RWPE2 (cell line): ENCODE measurements around the gene ZMYM2.
"Not testable (repeated sequence)": the region's sequence is repeated elsewhere in the genome, so short reads cannot be mapped to it uniquely, and the experiment has no call there.

Source experiments
- ATAC-seq: fragments of 200-7000 bp; cut with Tn5 transposase; 3 replicates; pipeline ENCODE4 v1.9.1; 2021; ENCODE audit warnings: low read depth
- DNase-seq: peaks from one replicate; pipeline ENCODE4 v3.0.0-alpha.2; 2020; ENCODE audit warnings: low spot score
- H3K27ac ChIP-seq: fragments of 450-650 bp; 2 replicates; pipeline ENCODE4 v1.5.1; 2017; ENCODE audit warnings: mild to moderate bottlenecking; ENCODE audit not compliant: poor library complexity, severe bottlenecking
- H3K27me3 ChIP-seq: fragments of 250-450 bp; sonication (Bioruptor Pico); 2 replicates; pipeline ENCODE4 v1.5.1; 2021; ENCODE audit warnings: mild to moderate bottlenecking, moderate library complexity; ENCODE audit not compliant: insufficient read depth, poor library complexity, severe bottlenecking
- H3K36me3 ChIP-seq: fragments of 250-450 bp; sonication (Bioruptor Pico); 2 replicates; pipeline ENCODE4 v1.5.1; 2020; ENCODE audit warnings: low read depth, mild to moderate bottlenecking, moderate library complexity
- H3K4me1 ChIP-seq: fragments of 250-450 bp; sonication (Bioruptor Pico); 2 replicates; pipeline ENCODE4 v1.5.1; 2021; ENCODE audit warnings: mild to moderate bottlenecking, moderate library complexity; ENCODE audit not compliant: insufficient read depth, poor library complexity, severe bottlenecking
- H3K4me3 ChIP-seq: fragments of 250-450 bp; sonication (Bioruptor Pico); 2 replicates; pipeline ENCODE4 v1.5.1; 2021; ENCODE audit warnings: mild to moderate bottlenecking, moderate library complexity; ENCODE audit not compliant: severe bottlenecking
- H3K9me3 ChIP-seq: fragments of 250-450 bp; sonication (Bioruptor Pico); 2 replicates; pipeline ENCODE4 v1.5.1; 2021; ENCODE audit warnings: mild to moderate bottlenecking, moderate library complexity; ENCODE audit not compliant: severe bottlenecking
- TF ChIP-seq, protein P1 (sequence below): fragments of 450-650 bp; IDR thresholded peaks from one replicate; pipeline ENCODE4 v1.5.1; 2017; ENCODE audit warnings: mild to moderate bottlenecking, moderate library complexity; ENCODE audit not compliant: poor library complexity, severe bottlenecking

ZMYM2 gene

DNA sequence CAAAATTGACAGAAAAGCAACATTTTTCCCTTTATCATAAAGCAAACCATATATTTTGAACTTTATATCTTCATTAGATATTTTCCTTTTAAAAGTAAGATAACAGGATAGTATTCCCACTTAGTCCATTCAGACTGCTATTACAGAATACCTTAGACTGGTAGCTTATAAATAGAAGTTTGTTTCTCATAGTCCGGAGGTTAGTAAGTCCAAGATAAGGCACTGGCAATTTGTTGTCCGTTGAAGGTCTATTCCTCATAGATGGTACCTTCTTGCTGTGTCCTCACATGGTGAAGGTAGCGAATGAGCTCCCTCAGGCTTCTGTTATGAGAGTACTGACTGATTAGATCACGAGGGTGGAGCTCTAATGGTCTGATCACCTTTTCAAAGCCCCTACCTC lies 70.4 kb downstream of the ZMYM2 start:
- no peaks in the 10 kb centered on the region for H3K27me3 ChIP-seq
- peaks cover 64% of the 10 kb centered on the region for H3K36me3 ChIP-seq
- H3K4me1 ChIP-seq = no peaks in the 10 kb centered on the region
- H3K4me3 ChIP-seq = no peak overlapping the region
- TF ChIP-seq, protein P1, sequence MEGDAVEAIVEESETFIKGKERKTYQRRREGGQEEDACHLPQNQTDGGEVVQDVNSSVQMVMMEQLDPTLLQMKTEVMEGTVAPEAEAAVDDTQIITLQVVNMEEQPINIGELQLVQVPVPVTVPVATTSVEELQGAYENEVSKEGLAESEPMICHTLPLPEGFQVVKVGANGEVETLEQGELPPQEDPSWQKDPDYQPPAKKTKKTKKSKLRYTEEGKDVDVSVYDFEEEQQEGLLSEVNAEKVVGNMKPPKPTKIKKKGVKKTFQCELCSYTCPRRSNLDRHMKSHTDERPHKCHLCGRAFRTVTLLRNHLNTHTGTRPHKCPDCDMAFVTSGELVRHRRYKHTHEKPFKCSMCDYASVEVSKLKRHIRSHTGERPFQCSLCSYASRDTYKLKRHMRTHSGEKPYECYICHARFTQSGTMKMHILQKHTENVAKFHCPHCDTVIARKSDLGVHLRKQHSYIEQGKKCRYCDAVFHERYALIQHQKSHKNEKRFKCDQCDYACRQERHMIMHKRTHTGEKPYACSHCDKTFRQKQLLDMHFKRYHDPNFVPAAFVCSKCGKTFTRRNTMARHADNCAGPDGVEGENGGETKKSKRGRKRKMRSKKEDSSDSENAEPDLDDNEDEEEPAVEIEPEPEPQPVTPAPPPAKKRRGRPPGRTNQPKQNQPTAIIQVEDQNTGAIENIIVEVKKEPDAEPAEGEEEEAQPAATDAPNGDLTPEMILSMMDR = no peak
- ATAC-seq = no peak
- no peaks in the 10 kb centered on the region for H3K9me3 ChIP-seq
- DNase-seq = no peak
- H3K27ac ChIP-seq = no peak overlapping the region

DNA sequence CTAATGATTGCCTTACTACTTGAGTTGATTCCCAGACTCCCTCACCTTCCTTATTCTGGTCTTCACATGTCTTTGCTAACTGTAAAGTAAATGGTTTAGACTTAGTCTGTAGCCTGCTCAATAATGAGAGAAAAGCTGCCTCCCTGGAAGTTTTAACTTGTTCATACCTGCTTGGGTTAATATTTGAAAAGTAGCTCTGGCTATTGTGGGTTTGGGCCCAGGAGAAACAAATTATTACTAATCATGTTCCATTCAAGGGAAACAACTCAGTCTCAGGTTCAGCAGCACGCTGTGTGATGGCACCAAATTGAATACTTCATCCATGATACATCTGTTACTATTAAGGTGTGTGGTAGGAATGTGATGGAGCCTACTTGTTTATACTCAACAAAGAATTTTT lies 75.0 kb downstream of the ZMYM2 start:
- Histone ChIP-seq H3K9me3 (no peaks in the 10 kb centered on the region), H3K4me3 (no peak overlapping the region), H3K4me1 (no peaks in the 10 kb centered on the region), H3K27ac (no peak overlapping the region), H3K36me3 (peaks cover 72% of the 10 kb centered on the region), H3K27me3 (no peaks in the 10 kb centered on the region)
- ATAC-seq = no peak
- DNase-seq = no peak
- TF ChIP-seq, protein P1 = no peak

DNA sequence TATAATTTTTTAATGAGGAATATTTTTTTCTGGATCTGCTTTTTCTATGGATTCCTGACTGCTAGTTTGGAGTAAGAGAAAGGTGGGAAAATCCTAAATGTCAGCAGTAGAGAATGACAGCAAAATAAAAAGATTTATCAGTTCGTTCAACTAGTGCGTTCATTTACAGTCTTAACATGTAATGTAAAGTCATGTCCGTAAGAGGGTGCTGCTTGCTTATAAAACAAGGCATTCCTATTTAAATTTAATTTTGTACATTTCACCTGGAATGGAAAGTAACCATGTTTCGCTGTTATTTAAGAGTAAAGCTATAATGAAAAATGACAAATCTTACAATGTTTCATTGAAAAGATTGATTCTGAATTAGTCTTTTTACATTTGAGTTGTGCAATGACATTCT lies 76.6 kb downstream of the ZMYM2 start:
- ATAC-seq = no peak
- Histone ChIP-seq H3K9me3 (no peaks in the 10 kb centered on the region), H3K27me3 (no peaks in the 10 kb centered on the region), H3K27ac (no peak overlapping the region), H3K4me1 (no peaks in the 10 kb centered on the region), H3K36me3 (peaks cover 82% of the 10 kb centered on the region), H3K4me3 (no peak overlapping the region)
- TF ChIP-seq, protein P1 = no peak
- no peak for DNase-seq

DNA sequence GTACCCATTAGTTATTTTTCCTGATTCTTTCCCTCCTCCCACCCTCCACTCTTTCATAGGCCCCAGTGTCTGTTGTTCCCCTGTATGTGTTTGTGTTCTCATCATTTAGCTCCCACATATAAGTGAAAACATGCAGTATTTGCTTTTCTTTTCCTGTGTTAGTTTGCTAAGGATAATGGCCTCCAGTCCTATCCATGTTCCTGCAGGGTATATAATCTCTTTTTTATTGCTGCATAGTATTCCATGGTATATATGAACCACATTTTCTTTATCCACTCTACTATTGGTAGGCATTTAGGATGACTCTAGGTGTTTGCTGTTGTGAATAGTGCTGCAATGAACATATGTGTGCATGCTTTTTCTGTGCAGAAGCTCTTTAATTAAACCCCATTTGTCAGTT lies 79.4 kb downstream of the ZMYM2 start:
- ATAC-seq (no peak), DNase-seq (no peak)
- Histone ChIP-seq H3K9me3 (no peaks in the 10 kb centered on the region), H3K4me1 (no peaks in the 10 kb centered on the region), H3K27ac (no peak overlapping the region), H3K36me3 (peaks cover 73% of the 10 kb centered on the region), H3K27me3 (no peaks in the 10 kb centered on the region), H3K4me3 (no peak overlapping the region)
- TF ChIP-seq, protein P1 = no peak

DNA sequence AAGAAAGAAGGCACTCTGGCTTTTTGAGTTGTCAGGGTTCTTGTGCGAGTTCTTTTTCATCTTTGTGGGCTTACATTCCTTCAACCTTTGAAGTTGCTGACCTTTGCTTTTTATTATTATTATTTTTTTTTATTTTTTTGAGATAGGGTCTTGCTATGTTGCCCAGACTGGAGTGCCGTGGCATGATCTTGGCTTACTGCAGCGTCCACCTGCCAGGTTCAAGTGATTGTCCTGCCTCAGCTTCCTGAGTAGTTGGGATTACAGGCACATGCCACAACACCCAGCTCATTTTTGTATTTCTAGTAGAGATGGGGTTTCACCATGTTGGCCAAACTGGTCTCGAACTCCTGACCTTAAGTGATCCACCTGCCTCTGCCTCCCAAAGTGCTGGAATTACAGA lies 84.1 kb downstream of the ZMYM2 start:
- not testable (repeated sequence) for DNase-seq, H3K4me3 ChIP-seq, H3K27me3 ChIP-seq, H3K9me3 ChIP-seq, ATAC-seq, H3K4me1 ChIP-seq, H3K27ac ChIP-seq
- H3K36me3 ChIP-seq = peaks cover 49% of the 10 kb centered on the region
